ENCODE data around the gene GALR3.

GALR3 gene

GRCh38 chr22:37820350-37820749 lies 2.8 kb upstream of the GALR3 start:
- in situ Hi-C loops (cut with HindIII; ENCODE audit: low sequenced_read_pairs), result no loop called here

GRCh38 chr22:37822079-37822833 lies 926 bp upstream of the GALR3 start:
- in situ Hi-C loops (cut with HindIII; ENCODE audit: low sequenced_read_pairs), result no loop called here

GRCh38 chr22:37824674-37825641 lies 1.8 kb downstream of the GALR3 start:
- in situ Hi-C loops (cut with HindIII; ENCODE audit: low sequenced_read_pairs), result no loop called here

GRCh38 chr22:37827056-37827455 lies 3.9 kb downstream of the GALR3 start:
- in situ Hi-C loops (cut with HindIII; ENCODE audit: low sequenced_read_pairs), result no loop called here

GRCh38 chr22:37830093-37830842 lies 7.1 kb downstream of the GALR3 start:
- in situ Hi-C loops (cut with HindIII; ENCODE audit: low sequenced_read_pairs), result no loop called here

GRCh38 chr22:37831472-37831871 lies 8.3 kb downstream of the GALR3 start:
- in situ Hi-C loops (cut with HindIII; ENCODE audit: low sequenced_read_pairs), result no loop called here

- in situ Hi-C loops (cut with HindIII; ENCODE audit: low sequenced_read_pairs), result no loop called here
Measured at GRCh38 chr22:37832022-37832857, 9.1 kb downstream of the GALR3 start.

GRCh38 chr22:37842015-37842793 lies 19.0 kb downstream of the GALR3 start:
- in situ Hi-C loops (cut with HindIII; ENCODE audit: low sequenced_read_pairs), result no loop called here

- in situ Hi-C loops (cut with HindIII; ENCODE audit: low sequenced_read_pairs), result no loop called here
Measured at GRCh38 chr22:37843741-37844089, 20.5 kb downstream of the GALR3 start.

- in situ Hi-C loops (cut with HindIII; ENCODE audit: low sequenced_read_pairs), result no loop called here
Measured at GRCh38 chr22:37844904-37845329, 21.7 kb downstream of the GALR3 start.

- in situ Hi-C loops (cut with HindIII; ENCODE audit: low sequenced_read_pairs), result no loop called here
Measured at GRCh38 chr22:37846433-37846832, 23.3 kb downstream of the GALR3 start.

GRCh38 chr22:37848587-37849088 lies 25.5 kb downstream of the GALR3 start:
- in situ Hi-C loops (cut with HindIII; ENCODE audit: low sequenced_read_pairs), result no loop called here

- in situ Hi-C loops (cut with HindIII; ENCODE audit: low sequenced_read_pairs), result no loop called here
Measured at GRCh38 chr22:37849089-37849751, 26.0 kb downstream of the GALR3 start, which contains the start of gene EIF3L. Gene EIF3L, plus strand, starts transcription at chr22:37849419. Its CDS starts 31 bp downstream, at chr22:37849450.

- in situ Hi-C loops (cut with HindIII; ENCODE audit: low sequenced_read_pairs), result no loop called here
Measured at GRCh38 chr22:37850801-37851200, 27.6 kb downstream of the GALR3 start.

GRCh38 chr22:37852418-37852817 lies 29.2 kb downstream of the GALR3 start:
- in situ Hi-C loops (cut with HindIII; ENCODE audit: low sequenced_read_pairs), result no loop called here

GRCh38 chr22:37854946-37855345 lies 31.8 kb downstream of the GALR3 start:
- in situ Hi-C loops (cut with HindIII; ENCODE audit: low sequenced_read_pairs), result no loop called here

- in situ Hi-C loops (cut with HindIII; ENCODE audit: low sequenced_read_pairs), result no loop called here
Measured at GRCh38 chr22:37855462-37855861, 32.3 kb downstream of the GALR3 start.

- in situ Hi-C loops (cut with HindIII; ENCODE audit: low sequenced_read_pairs), result loop anchor here (5.0 kb wide), 1 partner anchor 44 kb away; no protein-coding TSS in a partner anchor
Measured at GRCh38 chr22:37860796-37861421, 37.7 kb downstream of the GALR3 start.
